HG03280 (cell line): ENCODE results near the gene PPEF2.

Experiments used
- ATAC-seq: cut with Tn5 transposase; IDR thresholded peaks from one replicate; pipeline ENCODE4 v1.9.1; 2021; ENCODE audit warnings: mild to moderate bottlenecking, moderate library complexity; ENCODE audit not compliant: unreplicated experiment

Gene PPEF2

GRCh38 chr4:75834772-75835154, 67.5 kb downstream of the PPEF2 start:
- ATAC-seq: no peak

DNA sequence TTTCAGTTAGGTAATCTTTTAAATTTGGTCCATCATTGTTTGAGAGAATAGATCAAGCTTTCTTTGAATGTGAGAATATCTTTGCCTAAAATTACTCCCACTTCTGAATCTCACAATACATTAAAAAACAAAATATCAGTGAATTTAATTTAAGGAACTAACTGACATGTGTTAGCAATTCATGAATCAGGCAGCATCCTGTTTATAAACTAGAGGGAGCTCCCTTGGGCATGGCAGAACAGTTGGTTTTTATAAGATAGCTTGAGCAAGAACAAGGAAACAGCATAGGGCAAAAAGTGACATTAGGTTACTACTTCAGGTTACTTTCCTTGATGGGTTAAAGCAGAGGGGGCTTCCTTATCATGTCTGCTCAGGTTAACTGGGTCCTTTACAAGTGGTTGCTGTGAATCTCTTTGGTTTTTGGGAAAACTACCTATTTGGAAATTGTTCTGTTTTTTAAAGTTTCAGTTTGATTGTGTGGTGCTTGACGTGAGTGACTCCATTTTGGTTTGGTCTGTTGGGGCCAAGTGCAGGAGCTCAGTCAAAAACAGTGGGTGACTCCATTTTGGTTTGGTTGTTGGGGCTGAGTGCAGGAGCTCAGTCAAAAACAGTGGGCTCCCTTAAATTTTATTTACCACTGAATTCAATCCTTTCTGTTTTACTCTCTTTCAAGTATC, 68.0 kb downstream of the PPEF2 start:
- ATAC-seq: no peak

GRCh38 chr4:75831856-75832405, 70.3 kb downstream of the PPEF2 start:
- ATAC-seq: no peak

DNA sequence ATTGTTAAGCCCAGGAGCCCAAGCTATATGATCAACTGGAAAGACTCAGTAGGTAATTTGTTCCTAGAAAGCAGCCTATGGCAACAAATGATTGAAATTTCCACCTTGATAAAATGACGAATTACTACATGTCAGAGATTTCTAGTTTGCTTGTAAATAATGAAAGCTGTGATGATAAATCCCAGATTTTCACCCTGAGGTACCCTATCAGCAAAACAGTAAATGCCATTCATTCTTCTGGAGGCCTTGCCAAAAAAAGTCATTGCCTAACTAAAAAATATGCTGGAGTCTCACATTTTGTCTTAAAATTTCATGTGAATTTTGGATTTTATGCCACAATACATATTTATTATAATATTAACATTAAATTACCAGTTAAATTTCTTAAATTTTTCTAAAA, 71.3 kb downstream of the PPEF2 start:
- no peak for ATAC-seq

- ATAC-seq: no peak
Measured at GRCh38 chr4:75823812-75824211, 78.4 kb downstream of the PPEF2 start.

GRCh38 chr4:75822416-75822815, 79.8 kb downstream of the PPEF2 start:
- no peak for ATAC-seq

GRCh38 chr4:75821966-75822365, 80.3 kb downstream of the PPEF2 start:
- no peak for ATAC-seq

DNA sequence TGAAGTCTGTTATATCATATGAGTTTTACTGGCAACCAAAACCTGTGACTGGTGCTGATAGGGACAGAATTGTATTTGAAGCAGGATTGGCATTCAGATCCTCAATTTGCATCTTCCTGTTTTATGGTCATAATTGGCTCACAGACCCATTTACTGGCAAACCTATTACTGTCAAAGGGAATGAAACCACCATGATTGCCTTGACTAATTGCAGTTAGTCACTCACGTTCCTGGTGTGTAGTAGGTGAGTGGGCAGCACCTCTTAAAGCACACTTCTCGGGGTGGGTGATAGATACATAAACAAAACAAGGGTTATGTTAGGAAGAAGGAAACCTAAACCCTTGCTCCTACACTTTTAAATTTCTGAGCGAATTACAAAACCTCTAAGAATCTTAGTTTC, 81.0 kb downstream of the PPEF2 start:
- ATAC-seq: no peak

GRCh38 chr4:75820676-75821075, 81.6 kb downstream of the PPEF2 start:
- no peak for ATAC-seq

DNA sequence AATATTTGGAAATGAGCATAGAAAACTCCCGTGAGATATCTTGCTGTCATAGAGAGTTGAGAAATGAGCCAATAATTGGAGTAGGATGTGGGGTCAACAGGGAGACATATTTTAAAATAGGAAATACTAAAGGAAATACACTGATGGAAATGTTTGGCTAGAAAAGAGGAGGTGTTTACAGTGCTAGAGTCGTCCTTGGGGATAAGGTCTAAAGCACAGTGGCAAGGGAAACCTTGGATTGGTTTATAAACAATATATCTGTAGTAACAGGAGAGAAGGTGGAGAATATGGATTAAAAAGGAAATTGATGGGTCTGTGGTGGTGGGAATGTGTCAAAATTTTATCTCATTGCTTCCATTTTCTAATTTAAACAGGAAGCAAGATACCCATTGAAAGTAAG, 82.1 kb downstream of the PPEF2 start:
- ATAC-seq: no peak

DNA sequence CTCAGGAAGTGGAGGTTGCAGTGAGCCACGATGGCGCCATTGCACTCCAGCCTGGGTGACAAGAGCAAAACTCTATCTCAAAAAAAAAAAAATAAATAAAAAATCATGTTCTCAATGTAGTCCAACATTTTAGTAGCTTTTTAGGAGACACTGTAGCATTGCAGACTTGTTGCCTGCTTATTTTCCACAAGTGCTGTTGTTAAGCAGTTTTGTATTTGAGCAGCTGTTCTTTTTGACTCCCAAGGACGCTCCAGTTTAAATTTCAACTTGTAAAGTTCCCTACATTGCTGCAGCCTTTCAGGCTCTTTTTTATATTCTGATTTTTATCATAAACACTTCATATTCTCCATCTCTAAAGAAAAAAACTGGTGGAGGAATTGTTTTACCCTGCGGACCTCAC, 83.1 kb downstream of the PPEF2 start:
- no peak for ATAC-seq

- no peak for ATAC-seq
Measured at GRCh38 chr4:75817901-75818300, 84.4 kb downstream of the PPEF2 start.
